Measurements from ENCODE around the gene SMAD9. TPM values are rescaled to one million over a fixed set of nuclear protein-coding genes. Genes with fewer than 3 reads are reported as not detected.
A peak's percentile ranks its signal among the peaks of the same experiment; 100 is the strongest.

The SMAD9 gene
- total RNA-seq = not detected
- total RNA-seq (2013) = not detected

GRCh38 chr13:36919833-36920615 is at the start of gene SMAD9:
Gene SMAD9 (minus strand): TSS chr13:36920238. CDS start chr13:36879689, 40,549 bp downstream.
- no peaks in the 10 kb centered on the region for H3K9me3 Mint-ChIP-seq
- peaks cover 44 to 72% of the 10 kb centered on the region in 2 donors for H3K27me3 Mint-ChIP-seq (ENCODE audit: low read depth in 2 of 2)
- H3K36me3 Mint-ChIP-seq = no peaks in the 10 kb centered on the region
- no peaks in the 10 kb centered on the region for H3K4me1 Mint-ChIP-seq
- ATAC-seq (peak in 2 of 3 donors; percentile 26 to 61), DNase-seq (no peak)
- intact Hi-C loops (cut with micrococcal nuclease) = no loop called here
- 1% methylated on average over 100 of the region's 104 CpGs for WGBS (ENCODE audit: insufficient coverage)
- H3K27ac Mint-ChIP-seq = no peak within 1 kb of the TSS
- peak within 1 kb of the TSS; percentile 70 for H3K4me3 Mint-ChIP-seq
- Histone ChIP-seq H3K4me1 (ENCODE audit: control insufficient read depth, insufficient read depth, low read length) (peaks cover 4% of the 10 kb centered on the region), H3K4me3 (ENCODE audit: low read length) (no peak within 1 kb of the TSS), H3K36me3 (ENCODE audit: control insufficient read depth, insufficient read depth, low read length) (no peaks in the 10 kb centered on the region), H3K9me3 (ENCODE audit: control insufficient read depth, insufficient read depth, low read length) (no peaks in the 10 kb centered on the region), H3K27me3 (ENCODE audit: control insufficient read depth, insufficient read depth, low read length) (peaks cover 7% of the 10 kb centered on the region), H3K27ac (ENCODE audit: low read length) (no peak within 1 kb of the TSS)
- no peak for TF ChIP-seq CTCF (IDR thresholded peaks at IDR 0.05)

- no peak overlapping the region for H3K27ac Mint-ChIP-seq
- no peaks in the 10 kb centered on the region for H3K4me1 Mint-ChIP-seq
- Histone ChIP-seq H3K27ac (ENCODE audit: low read length) (no peak overlapping the region), H3K36me3 (ENCODE audit: control insufficient read depth, insufficient read depth, low read length) (peaks cover 46% of the 10 kb centered on the region), H3K9me3 (ENCODE audit: control insufficient read depth, insufficient read depth, low read length) (no peaks in the 10 kb centered on the region), H3K27me3 (ENCODE audit: control insufficient read depth, insufficient read depth, low read length) (no peaks in the 10 kb centered on the region), H3K4me1 (ENCODE audit: control insufficient read depth, insufficient read depth, low read length) (no peaks in the 10 kb centered on the region), H3K4me3 (ENCODE audit: low read length) (no peak overlapping the region)
- no peaks in the 10 kb centered on the region for H3K9me3 Mint-ChIP-seq
- intact Hi-C loops (cut with micrococcal nuclease) = no loop called here
- no peak for TF ChIP-seq CTCF (IDR thresholded peaks at IDR 0.05)
- peaks cover 17% of the 10 kb centered on the region for H3K36me3 Mint-ChIP-seq
- ATAC-seq (no peak), DNase-seq (no peak)
- H3K4me3 Mint-ChIP-seq = no peak overlapping the region
- no peaks in the 10 kb centered on the region for H3K27me3 Mint-ChIP-seq (ENCODE audit: low read depth in 2 of 2)
- WGBS (ENCODE audit: insufficient coverage) = 90% methylated on average over 3 of the region's 4 CpGs
Observed at GRCh38 chr13:36966404-36966803, 46.4 kb upstream of the SMAD9 start.

GRCh38 chr13:36965767-36966166 is 45.7 kb upstream of the SMAD9 start:
- no peak overlapping the region for H3K4me3 Mint-ChIP-seq
- peaks cover 17% of the 10 kb centered on the region for H3K36me3 Mint-ChIP-seq
- intact Hi-C loops (cut with micrococcal nuclease) = no loop called here
- H3K9me3 Mint-ChIP-seq = no peaks in the 10 kb centered on the region
- no peak for TF ChIP-seq CTCF (IDR thresholded peaks at IDR 0.05)
- no peaks in the 10 kb centered on the region for H3K9me3 ChIP-seq (ENCODE audit: control insufficient read depth, insufficient read depth, low read length)
- ATAC-seq (no peak), DNase-seq (no peak)
- H3K36me3 ChIP-seq (ENCODE audit: control insufficient read depth, insufficient read depth, low read length) = peaks cover 45% of the 10 kb centered on the region
- no peaks in the 10 kb centered on the region for H3K27me3 Mint-ChIP-seq (ENCODE audit: low read depth in 2 of 2)
- no peak overlapping the region for H3K27ac Mint-ChIP-seq
- H3K4me3 ChIP-seq (ENCODE audit: low read length) = no peak overlapping the region
- H3K27ac ChIP-seq (ENCODE audit: low read length) = no peak overlapping the region
- no peaks in the 10 kb centered on the region for H3K4me1 Mint-ChIP-seq
- no peaks in the 10 kb centered on the region for H3K4me1 ChIP-seq (ENCODE audit: control insufficient read depth, insufficient read depth, low read length)
- WGBS (ENCODE audit: insufficient coverage) = 93% methylated on average over 2 of the region's 2 CpGs
- H3K27me3 ChIP-seq (ENCODE audit: control insufficient read depth, insufficient read depth, low read length) = no peaks in the 10 kb centered on the region
